Choroid plexus epithelial cell (primary cell): Measurements from ENCODE around the gene VWDE.
A peak's percentile ranks its signal among the peaks of the same experiment; 100 is the strongest.

Source experiments
- DNase-seq: peaks from one replicate; pipeline ENCODE4 v3.0.0-alpha.2; 2010; ENCODE audit warnings: low read depth
- H3K4me3 ChIP-seq: 2 replicates; pipeline ENCODE4 v1.5.1; 2011; ENCODE audit warnings: low read depth, mild to moderate bottlenecking, control low read depth, low read length, moderate library complexity
- CTCF ChIP-seq: conservative IDR thresholded peaks from 2 replicates; pipeline ENCODE4 v1.5.1; 2011; ENCODE audit warnings: low read depth, mild to moderate bottlenecking, control low read depth, inconsistent platforms, low read length, moderate library complexity

Gene VWDE

GRCh38 chr7:12322284-12322902 lies 81.3 kb downstream of the VWDE start:
- no peak overlapping the region for H3K4me3 ChIP-seq
- peak; percentile 66 for TF ChIP-seq CTCF
- DNase-seq = peak; percentile 66

- no peak for TF ChIP-seq CTCF
- H3K4me3 ChIP-seq = no peak overlapping the region
- DNase-seq = no peak
These were observed 82.5 kb downstream of the VWDE start for GRCh38 chr7:12320987-12321647.

DNA sequence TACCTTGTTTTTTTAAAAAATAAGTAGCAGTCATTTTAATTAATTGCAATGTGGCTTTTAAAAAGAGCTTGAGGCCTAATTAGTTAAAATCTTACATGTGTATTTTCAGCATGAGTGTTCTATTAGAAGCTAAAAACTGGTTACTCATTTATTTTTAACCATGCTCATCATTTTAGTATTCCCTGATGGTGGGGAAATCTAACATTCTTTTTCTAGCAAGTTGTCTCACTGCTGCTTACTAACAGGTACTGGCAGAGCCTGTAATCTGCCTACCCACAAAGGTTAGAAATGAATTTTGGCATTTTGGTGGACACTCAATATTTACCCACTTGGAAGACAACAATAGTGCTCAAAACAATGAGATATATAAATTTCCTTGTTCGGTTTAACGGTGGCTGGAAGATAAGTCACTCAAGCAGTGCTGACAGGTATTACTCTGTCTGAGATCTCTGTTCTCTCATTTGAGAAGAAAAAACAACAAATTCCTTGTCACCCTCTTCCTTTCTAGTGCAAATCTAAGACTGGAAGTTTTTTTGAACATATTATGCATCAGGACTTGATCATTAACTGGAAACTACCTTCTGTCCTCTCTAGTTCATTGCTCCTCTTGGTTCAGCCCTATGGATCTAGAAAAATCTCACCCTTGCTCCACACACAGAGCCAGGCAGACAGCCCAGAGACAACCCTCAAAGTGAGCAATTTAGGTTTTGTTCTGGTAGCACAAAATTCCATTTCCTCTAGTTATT lies 83.3 kb downstream of the VWDE start:
- no peak for DNase-seq
- TF ChIP-seq CTCF = no peak
- no peak overlapping the region for H3K4me3 ChIP-seq

GRCh38 chr7:12317675-12318074 lies 86.0 kb downstream of the VWDE start:
- TF ChIP-seq CTCF = no peak
- H3K4me3 ChIP-seq = no peak overlapping the region
- DNase-seq = no peak

GRCh38 chr7:12316925-12317324 lies 86.7 kb downstream of the VWDE start:
- H3K4me3 ChIP-seq = no peak overlapping the region
- DNase-seq = no peak
- TF ChIP-seq CTCF = no peak

- TF ChIP-seq CTCF = no peak
- peak; percentile 32 for DNase-seq
- no peak overlapping the region for H3K4me3 ChIP-seq
These were observed 88.6 kb downstream of the VWDE start for GRCh38 chr7:12315049-12315448.
